Astrocyte (in vitro differentiated cells and primary cell): Measurements from ENCODE around the gene UBAC2.

Source experiments
- EZH2 ChIP-seq: IDR thresholded peaks from 2 replicates; pipeline ENCODE4 v1.6.1; 2012; ENCODE audit warnings: mild to moderate bottlenecking, low read length, inconsistent platforms; ENCODE audit not compliant: insufficient read depth
- TF ChIP-seq, protein P1 (sequence below): IDR thresholded peaks from 2 replicates; pipeline ENCODE4 v1.5.1; 2011; ENCODE audit warnings: low read depth, mild to moderate bottlenecking, inconsistent platforms, low read length, moderate library complexity; ENCODE audit not compliant: insufficient read depth

DNA sequence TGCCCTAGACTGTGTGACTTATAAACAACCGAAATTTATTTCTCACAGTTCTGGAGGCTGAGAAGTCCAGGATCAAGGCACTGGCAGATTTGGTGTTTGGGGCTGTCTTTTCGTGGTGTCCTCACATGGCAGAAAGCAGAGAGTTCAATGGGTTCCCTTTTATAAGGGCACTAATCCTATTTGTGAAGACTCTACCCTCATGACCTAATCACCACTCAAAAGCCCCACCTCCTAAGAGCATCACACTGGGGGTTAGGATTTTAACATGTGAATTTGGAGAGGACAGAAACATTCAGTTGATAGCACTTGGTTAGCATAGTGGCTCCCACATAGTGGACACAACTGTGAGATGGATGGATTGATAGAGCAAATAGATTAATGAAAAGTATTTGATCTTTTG is 79.0 kb downstream of the UBAC2 start:
- no peak for TF ChIP-seq EZH2
- TF ChIP-seq, protein P1, sequence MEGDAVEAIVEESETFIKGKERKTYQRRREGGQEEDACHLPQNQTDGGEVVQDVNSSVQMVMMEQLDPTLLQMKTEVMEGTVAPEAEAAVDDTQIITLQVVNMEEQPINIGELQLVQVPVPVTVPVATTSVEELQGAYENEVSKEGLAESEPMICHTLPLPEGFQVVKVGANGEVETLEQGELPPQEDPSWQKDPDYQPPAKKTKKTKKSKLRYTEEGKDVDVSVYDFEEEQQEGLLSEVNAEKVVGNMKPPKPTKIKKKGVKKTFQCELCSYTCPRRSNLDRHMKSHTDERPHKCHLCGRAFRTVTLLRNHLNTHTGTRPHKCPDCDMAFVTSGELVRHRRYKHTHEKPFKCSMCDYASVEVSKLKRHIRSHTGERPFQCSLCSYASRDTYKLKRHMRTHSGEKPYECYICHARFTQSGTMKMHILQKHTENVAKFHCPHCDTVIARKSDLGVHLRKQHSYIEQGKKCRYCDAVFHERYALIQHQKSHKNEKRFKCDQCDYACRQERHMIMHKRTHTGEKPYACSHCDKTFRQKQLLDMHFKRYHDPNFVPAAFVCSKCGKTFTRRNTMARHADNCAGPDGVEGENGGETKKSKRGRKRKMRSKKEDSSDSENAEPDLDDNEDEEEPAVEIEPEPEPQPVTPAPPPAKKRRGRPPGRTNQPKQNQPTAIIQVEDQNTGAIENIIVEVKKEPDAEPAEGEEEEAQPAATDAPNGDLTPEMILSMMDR: no peak
